Measurements from ENCODE around the gene SLC13A3. TPM values are rescaled to one million over a fixed set of nuclear protein-coding genes. Genes with fewer than 3 reads are reported as not detected.

Gene SLC13A3
- 0.92 TPM for total RNA-seq

- ATAC-seq: no peak
Observed at GRCh38 chr20:46651091-46651962, at the start of gene SLC13A3. SLC13A3 (minus strand) TSS chr20:46651459; CDS start chr20:46651421, 38 bp downstream.

- no peak for ATAC-seq
Observed at GRCh38 chr20:46701057-46701456, 49.8 kb upstream of the SLC13A3 start.

- ATAC-seq: no peak
Observed at GRCh38 chr20:46700481-46700880, 49.2 kb upstream of the SLC13A3 start.

- ATAC-seq: peak; percentile 63
Observed at GRCh38 chr20:46699651-46700359, 48.5 kb upstream of the SLC13A3 start.

- ATAC-seq: no peak
Observed at GRCh38 chr20:46698788-46699187, 47.5 kb upstream of the SLC13A3 start.

GRCh38 chr20:46696791-46697279, 45.6 kb upstream of the SLC13A3 start:
- no peak for ATAC-seq

GRCh38 chr20:46695892-46696291, 44.6 kb upstream of the SLC13A3 start:
- ATAC-seq: no peak

GRCh38 chr20:46694484-46694883, 43.2 kb upstream of the SLC13A3 start:
- peak; percentile 56 for ATAC-seq

GRCh38 chr20:46691196-46691595, 39.9 kb upstream of the SLC13A3 start:
- ATAC-seq: no peak

- no peak for ATAC-seq
Observed at GRCh38 chr20:46690219-46691106, 39.2 kb upstream of the SLC13A3 start.

- no peak for ATAC-seq
Observed at GRCh38 chr20:46689754-46690085, 38.5 kb upstream of the SLC13A3 start.

- ATAC-seq: peak; percentile 99
Observed at GRCh38 chr20:46689082-46689753, 38.0 kb upstream of the SLC13A3 start, which contains the start of gene TP53RK. TP53RK (minus strand) TSS chr20:46689444; CDS start chr20:46689414, 30 bp downstream.

- peak; percentile 0 for ATAC-seq
Observed at GRCh38 chr20:46688151-46689081, 37.2 kb upstream of the SLC13A3 start.

GRCh38 chr20:46683939-46684750, 32.9 kb upstream of the SLC13A3 start:
- peak; percentile 78 for ATAC-seq

- ATAC-seq: no peak
Observed at GRCh38 chr20:46683668-46683938, 32.3 kb upstream of the SLC13A3 start.

GRCh38 chr20:46683011-46683667, 31.9 kb upstream of the SLC13A3 start:
- ATAC-seq: peak; percentile 5

- no peak for ATAC-seq
Observed at GRCh38 chr20:46682063-46682821, 31.0 kb upstream of the SLC13A3 start.

- ATAC-seq: peak; percentile 30
Observed at GRCh38 chr20:46681032-46681854, 30.0 kb upstream of the SLC13A3 start.

Data from esophagus mucosa (tissue), 1 donor.